AG10803 (cell line): ENCODE data around the gene MBNL2.

Source experiments
- DNase-seq: peaks from one replicate; pipeline ENCODE4 v3.0.0; 2010; ENCODE audit warnings: low read depth
- H3K4me3 ChIP-seq: 2 replicates; pipeline ENCODE4 v1.5.1; 2011; ENCODE audit warnings: mild to moderate bottlenecking, low read length, control low read depth
- TF ChIP-seq, protein P1 (sequence below): conservative IDR thresholded peaks from 2 replicates; pipeline ENCODE4 v1.5.1; 2011; ENCODE audit warnings: mild to moderate bottlenecking, low read length, control low read depth, inconsistent platforms

MBNL2 gene

GRCh38 chr13:97434397-97435201, 212.5 kb downstream of the MBNL2 start:
- H3K4me3 ChIP-seq, result peak overlapping the region; percentile 80
- DNase-seq, result no peak
- TF ChIP-seq, protein P1, sequence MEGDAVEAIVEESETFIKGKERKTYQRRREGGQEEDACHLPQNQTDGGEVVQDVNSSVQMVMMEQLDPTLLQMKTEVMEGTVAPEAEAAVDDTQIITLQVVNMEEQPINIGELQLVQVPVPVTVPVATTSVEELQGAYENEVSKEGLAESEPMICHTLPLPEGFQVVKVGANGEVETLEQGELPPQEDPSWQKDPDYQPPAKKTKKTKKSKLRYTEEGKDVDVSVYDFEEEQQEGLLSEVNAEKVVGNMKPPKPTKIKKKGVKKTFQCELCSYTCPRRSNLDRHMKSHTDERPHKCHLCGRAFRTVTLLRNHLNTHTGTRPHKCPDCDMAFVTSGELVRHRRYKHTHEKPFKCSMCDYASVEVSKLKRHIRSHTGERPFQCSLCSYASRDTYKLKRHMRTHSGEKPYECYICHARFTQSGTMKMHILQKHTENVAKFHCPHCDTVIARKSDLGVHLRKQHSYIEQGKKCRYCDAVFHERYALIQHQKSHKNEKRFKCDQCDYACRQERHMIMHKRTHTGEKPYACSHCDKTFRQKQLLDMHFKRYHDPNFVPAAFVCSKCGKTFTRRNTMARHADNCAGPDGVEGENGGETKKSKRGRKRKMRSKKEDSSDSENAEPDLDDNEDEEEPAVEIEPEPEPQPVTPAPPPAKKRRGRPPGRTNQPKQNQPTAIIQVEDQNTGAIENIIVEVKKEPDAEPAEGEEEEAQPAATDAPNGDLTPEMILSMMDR, result no peak

DNA sequence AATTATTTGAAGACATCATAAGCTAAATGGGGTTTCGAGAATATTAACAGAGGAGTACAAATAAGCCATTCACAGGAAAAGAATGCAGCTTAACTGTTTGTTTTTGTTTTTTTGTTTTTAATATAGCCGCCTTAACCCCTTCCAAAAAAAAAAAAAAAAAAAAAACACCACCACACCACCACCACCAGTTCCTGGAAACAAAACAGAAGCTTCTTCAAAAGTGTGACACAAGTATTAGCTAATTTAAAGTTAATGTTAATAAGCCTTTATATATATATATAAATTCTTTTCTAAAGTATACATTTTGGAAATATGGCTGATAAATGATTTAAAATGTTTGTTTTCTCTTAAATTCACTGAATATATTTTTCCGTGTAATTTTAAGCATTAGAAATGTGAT, 213.2 kb downstream of the MBNL2 start:
- TF ChIP-seq, protein P1, result no peak
- DNase-seq, result no peak
- peak overlapping the region; percentile 80 for H3K4me3 ChIP-seq

DNA sequence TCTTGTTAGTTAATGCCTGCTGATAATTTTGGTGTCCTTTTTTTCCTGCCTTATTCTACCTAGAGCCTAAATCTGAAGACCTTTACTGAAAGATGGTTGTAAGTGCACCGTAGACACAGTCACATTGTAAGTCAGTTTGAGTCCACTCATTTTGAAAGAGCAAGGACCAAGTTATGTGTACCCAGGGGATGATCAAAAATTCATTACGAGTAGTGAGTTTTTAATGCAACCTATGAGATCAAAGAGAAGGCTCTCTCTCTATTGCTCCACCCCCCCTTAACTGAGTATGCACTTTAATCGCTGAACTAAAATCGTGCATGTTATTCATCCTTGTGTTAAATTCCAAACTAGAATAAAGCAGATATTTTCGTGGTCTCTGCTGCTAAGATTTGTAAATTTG, 213.7 kb downstream of the MBNL2 start:
- TF ChIP-seq, protein P1, result no peak
- peak overlapping the region; percentile 80 for H3K4me3 ChIP-seq
- no peak for DNase-seq

DNA sequence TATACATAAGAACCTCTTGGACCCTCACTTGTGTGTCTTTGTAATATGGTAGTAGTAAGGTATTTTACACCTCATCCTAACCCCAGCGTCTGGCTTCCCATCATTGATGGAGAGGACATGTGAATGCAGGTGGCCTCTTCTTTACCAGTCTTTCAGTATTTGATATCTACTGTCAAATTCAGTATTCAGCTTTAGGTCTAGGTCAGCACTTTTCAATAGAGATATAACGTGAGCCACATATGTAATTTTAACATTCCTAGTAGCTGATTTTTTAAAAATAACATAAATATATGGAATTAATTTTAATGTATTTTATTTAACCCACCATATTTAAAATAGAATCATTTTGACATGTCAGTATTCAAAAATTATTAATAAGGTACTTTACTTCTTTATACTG, 214.7 kb downstream of the MBNL2 start:
- DNase-seq, result no peak
- TF ChIP-seq, protein P1, result no peak
- H3K4me3 ChIP-seq, result no peak overlapping the region

GRCh38 chr13:97437729-97438128, 215.6 kb downstream of the MBNL2 start:
- no peak for DNase-seq
- no peak overlapping the region for H3K4me3 ChIP-seq
- TF ChIP-seq, protein P1, result no peak

DNA sequence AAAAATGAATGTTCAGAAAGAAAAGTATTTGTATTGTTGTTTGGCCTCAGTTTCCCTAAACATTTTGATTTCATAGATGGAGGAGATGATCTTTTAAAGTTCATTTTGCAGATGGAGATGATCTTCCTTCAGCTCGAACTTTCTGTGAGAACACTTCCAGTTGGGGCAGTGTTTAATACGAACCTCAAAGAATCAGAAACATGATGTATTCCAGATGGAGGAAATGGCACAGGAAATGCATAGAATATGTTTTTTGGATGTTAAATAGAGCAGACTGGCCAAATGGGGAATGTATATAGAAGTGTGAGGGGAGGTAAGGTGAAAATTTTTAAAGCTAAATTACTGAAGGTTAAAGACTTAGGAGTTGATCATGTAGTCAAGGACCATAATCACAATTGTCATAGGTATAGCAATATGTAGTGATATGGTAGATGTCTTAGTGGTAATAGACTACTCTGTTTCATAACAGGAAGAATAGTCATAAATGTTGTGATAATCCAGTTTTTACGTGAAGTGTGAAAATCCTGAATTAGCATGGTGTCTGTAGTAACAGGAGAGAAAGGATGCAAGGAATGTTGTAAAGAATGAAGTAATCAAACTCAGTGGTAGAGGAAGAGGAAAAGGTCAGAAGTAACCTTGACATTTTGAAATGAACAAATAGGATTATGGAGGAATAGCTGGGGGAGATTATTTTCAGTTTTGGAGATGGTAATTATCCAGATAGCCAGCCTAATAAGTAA, 216.9 kb downstream of the MBNL2 start:
- no peak overlapping the region for H3K4me3 ChIP-seq

More for the DNA sequence above, 216.9 kb downstream of the MBNL2 start:
- TF ChIP-seq, protein P1, result no peak
- peak; percentile 23 for DNase-seq
